HEK293 (cell line): Measurements from ENCODE around the gene SLC3A2.
A peak's percentile ranks its signal among the peaks of the same experiment; 100 is the strongest.
"Not testable (repeated sequence)": the region's sequence is repeated elsewhere in the genome, so short reads cannot be mapped to it uniquely, and the experiment has no call there.

ENCODE experiments used
- CTCF ChIA-PET: fragments of 350-600 bp; formaldehyde crosslinking; extraction: SDS; loops from one replicate; lab custom pipeline; 2021; ENCODE audit warnings: antibody characterized with exemption; lab: Yijun Ruan, JAX
- POLR2A ChIA-PET: fragments of 300-600 bp; formaldehyde crosslinking; extraction: SDS; loops from one replicate; lab custom pipeline; 2020; ENCODE audit warnings: antibody characterized with exemption, inconsistent platforms; lab: Yijun Ruan, JAX
- H3K27ac ChIP-seq: fragments of 200-500 bp; sonication (Bioruptor generic); 2 replicates; pipeline ENCODE4 v1.5.1; 2014; ENCODE audit warnings: low read depth, low read length, control low read depth, inconsistent platforms; ENCODE audit errors: extremely low read depth
- H3K36me3 ChIP-seq, 2 experiments: fragments of 200-500 bp in 1 of 2; sonication (Bioruptor generic) in 1 of 2; 1 replicate in 1 of 2; 2 replicates in 1 of 2; pipeline ENCODE4 v1.5.1; 2014 to 2017; ENCODE audit warnings: inconsistent platforms in 2 of 2, low read length in 2 of 2; ENCODE audit not compliant: control insufficient read depth in 2 of 2, insufficient read depth in 1 of 2
- H3K4me1 ChIP-seq: fragments of 200-500 bp; sonication (Bioruptor generic); 2 replicates; pipeline ENCODE4 v1.5.1; 2014; ENCODE audit warnings: mild to moderate bottlenecking, low read length, inconsistent platforms; ENCODE audit not compliant: control insufficient read depth, insufficient read depth
- H3K4me3 ChIP-seq: 2 replicates; pipeline ENCODE4 v1.5.1; 2011; ENCODE audit warnings: low read depth, mild to moderate bottlenecking, control low read depth, low read length, moderate library complexity
- H3K9me3 ChIP-seq: fragments of 200-500 bp; sonication (Bioruptor generic); 2 replicates; pipeline ENCODE4 v1.5.1; 2014; ENCODE audit warnings: low read depth, low read length, inconsistent platforms; ENCODE audit not compliant: control insufficient read depth, insufficient read depth
- HOXC10 ChIP-seq: sonication (generic); formaldehyde crosslinking; IDR thresholded peaks from 2 replicates; pipeline ENCODE4 v1.8.1; 2023; ENCODE audit warnings: mild to moderate bottlenecking, missing genetic modification reagents
- OSR2 ChIP-seq: fragments of 450-650 bp; formaldehyde crosslinking; IDR thresholded peaks from 2 replicates; pipeline ENCODE4 v1.5.1; 2016; ENCODE audit warnings: missing biosample characterization, missing genetic modification characterization
- SP7 ChIP-seq: fragments of 450-650 bp; formaldehyde crosslinking; IDR thresholded peaks from 2 replicates; pipeline ENCODE4 v1.5.1; 2016; ENCODE audit warnings: missing biosample characterization, missing genetic modification characterization
- ZBTB17 ChIP-seq: fragments of 450-650 bp; formaldehyde crosslinking; IDR thresholded peaks from 2 replicates; pipeline ENCODE4 v1.5.1; 2016; ENCODE audit warnings: missing biosample characterization, missing genetic modification characterization
- ZNF248 ChIP-seq: fragments of 450-650 bp; formaldehyde crosslinking; IDR thresholded peaks from 2 replicates; pipeline ENCODE4 v1.5.1; 2017; ENCODE audit warnings: missing biosample characterization, missing genetic modification characterization
- ZNF335 ChIP-seq: fragments of 450-650 bp; formaldehyde crosslinking; conservative IDR thresholded peaks from 2 replicates; pipeline ENCODE4 v1.5.1; 2016; ENCODE audit warnings: missing biosample characterization, missing genetic modification characterization
- ZNF394 ChIP-seq: fragments of 450-650 bp; formaldehyde crosslinking; IDR thresholded peaks from 2 replicates; pipeline ENCODE4 v1.5.1; 2016; ENCODE audit warnings: missing biosample characterization, missing genetic modification characterization, mild to moderate bottlenecking, moderate library complexity, borderline replicate concordance
- ZNF510 ChIP-seq: fragments of 450-650 bp; formaldehyde crosslinking; IDR thresholded peaks from 2 replicates; pipeline ENCODE4 v1.5.1; 2018; ENCODE audit warnings: mild to moderate bottlenecking, missing genetic modification characterization, missing biosample characterization; ENCODE audit not compliant: insufficient replicate concordance
- ZNF600 ChIP-seq: fragments of 450-650 bp; formaldehyde crosslinking; IDR thresholded peaks from 2 replicates; pipeline ENCODE4 v1.5.1; 2016; ENCODE audit warnings: missing biosample characterization, missing genetic modification characterization
- ZNF629 ChIP-seq: fragments of 450-650 bp; formaldehyde crosslinking; IDR thresholded peaks from 2 replicates; pipeline ENCODE4 v1.5.1; 2017; ENCODE audit warnings: missing biosample characterization, missing genetic modification characterization
- ZNF76 ChIP-seq: fragments of 450-650 bp; formaldehyde crosslinking; IDR thresholded peaks from 2 replicates; pipeline ENCODE4; 2016; ENCODE audit warnings: low read depth, missing biosample characterization, missing genetic modification characterization, borderline replicate concordance
- ZSCAN30 ChIP-seq: fragments of 450-650 bp; IDR thresholded peaks from 2 replicates; pipeline ENCODE4 v1.5.1; 2018; ENCODE audit warnings: missing biosample characterization, mild to moderate bottlenecking, missing genetic modification characterization, moderate library complexity
- TF ChIP-seq, protein P1 (sequence below): IDR thresholded peaks from 2 replicates; pipeline ENCODE4 v1.6.1; 2011; ENCODE audit warnings: mild to moderate bottlenecking, low read depth, low read length, borderline replicate concordance

Gene SLC3A2

DNA sequence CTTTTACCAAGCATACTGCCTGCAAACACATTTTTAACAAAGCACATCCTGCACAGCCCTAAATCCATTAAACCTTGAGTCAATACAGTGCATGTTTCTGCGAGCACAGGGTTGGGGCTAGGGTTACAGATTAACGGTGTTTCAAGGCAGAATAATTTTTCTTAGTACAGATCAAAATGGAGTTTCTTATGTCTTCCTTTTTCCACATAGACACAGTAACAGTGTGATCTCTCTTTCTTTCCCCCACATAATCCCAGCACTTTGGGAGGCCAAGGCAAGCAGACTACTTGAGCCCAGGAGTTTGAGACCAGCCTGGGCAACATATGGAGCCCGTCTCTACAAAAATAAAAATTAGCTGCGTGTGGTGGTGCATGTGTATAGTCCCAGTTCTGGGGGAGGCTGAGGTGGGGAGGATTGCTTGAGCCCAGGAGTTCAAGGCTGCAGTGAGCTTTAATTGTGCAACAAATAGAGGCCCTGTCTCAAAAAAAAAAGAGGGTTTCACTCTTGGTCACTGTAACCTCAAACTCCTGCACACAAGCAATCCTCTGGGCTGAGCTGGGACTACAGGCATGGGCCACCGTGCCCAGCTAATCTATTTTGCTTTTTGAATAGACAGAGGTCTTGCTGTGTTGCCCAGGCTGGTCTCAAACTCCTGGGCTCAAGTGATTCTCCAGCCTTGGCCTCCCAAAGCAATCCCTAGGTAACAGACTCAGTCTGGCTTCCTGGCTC, 19.7 kb upstream of the SLC3A2 start:
- Histone ChIP-seq H3K27ac (peak overlapping the region; percentile 0; the same call in 1 of the 2 replicates), H3K36me3 (peaks cover 0 to 21% of the 10 kb centered on the region in 2 experiments; a peak in 1 of 3 replicates), H3K4me1 (no peaks in the 10 kb centered on the region)

GRCh38 chr11:62861564-62862192, 19.0 kb upstream of the SLC3A2 start:
- POLR2A ChIA-PET, result interaction anchor here (0.6 to 6.2 kb wide), 13 partner anchors 11 to 437 kb away, joined by 3 to 61 read pairs (median 5); partner anchors contain the start of genes C11orf98, CSKMT, HNRNPUL2 and NXF1
- CTCF ChIA-PET, result interaction anchor here (0.5 to 5.2 kb wide), 10 partner anchors 15 to 301 kb away, joined by 3 to 21 read pairs (median 4); partner anchors contain the start of gene ZBTB3
- H3K4me1 ChIP-seq, H3K4me3 ChIP-seq, H3K9me3 ChIP-seq: not testable (repeated sequence)
- Histone ChIP-seq H3K36me3 (peaks cover 0 to 27% of the 10 kb centered on the region in 2 experiments; a peak in 1 of 3 replicates), H3K27ac (peak overlapping the region; percentile 45; the same call in 1 of the 2 replicates)
- TF ChIP-seq OSR2 (tag by site-specific recombination) (0 out of 2 replicates have a peak, but pooled peaks have one; percentile 26), ZNF394 (tag by site-specific recombination) (0 out of 2 replicates have a peak, but pooled peaks have one; percentile 56), ZNF335 (tag by site-specific recombination) (peak; percentile 18; the same call in 1 of the 2 replicates), ZBTB17 (tag by site-specific recombination) (peak; percentile 68), ZNF600 (peak; percentile 71)
- TF ChIP-seq, all 188 proteins: peak for 5; not testable (repeated sequence) for 183

More for the DNA sequence above, 19.7 kb upstream of the SLC3A2 start:
- no peak overlapping the region for H3K4me3 ChIP-seq
- ChIA-PET CTCF (interaction anchor here (0.5 to 5.2 kb wide), 9 partner anchors 16 to 300 kb away, joined by 3 to 21 read pairs (median 4); no protein-coding TSS in a partner anchor), POLR2A (interaction anchor here (0.8 to 6.2 kb wide), 7 partner anchors 11 to 107 kb away, joined by 3 to 61 read pairs (median 8); partner anchors contain the start of genes NXF1, SLC3A2, WDR74 and ZBTB3)
- 0 out of 2 replicates have a peak, but pooled peaks have one; percentile 8 for TF ChIP-seq ZNF76 (tag by site-specific recombination)
- no peak for TF ChIP-seq ZNF248 (tag by site-specific recombination)
- no peaks in the 10 kb centered on the region for H3K9me3 ChIP-seq

- Histone ChIP-seq H3K4me3 (no peak overlapping the region), H3K27ac (no peak overlapping the region), H3K36me3 (peaks cover 0 to 31% of the 10 kb centered on the region in 2 experiments; a peak in 2 of 3 replicates), H3K9me3 (no peaks in the 10 kb centered on the region), H3K4me1 (no peaks in the 10 kb centered on the region)
- TF ChIP-seq ZNF76 (tag by site-specific recombination), result no peak
- TF ChIP-seq, protein P1, sequence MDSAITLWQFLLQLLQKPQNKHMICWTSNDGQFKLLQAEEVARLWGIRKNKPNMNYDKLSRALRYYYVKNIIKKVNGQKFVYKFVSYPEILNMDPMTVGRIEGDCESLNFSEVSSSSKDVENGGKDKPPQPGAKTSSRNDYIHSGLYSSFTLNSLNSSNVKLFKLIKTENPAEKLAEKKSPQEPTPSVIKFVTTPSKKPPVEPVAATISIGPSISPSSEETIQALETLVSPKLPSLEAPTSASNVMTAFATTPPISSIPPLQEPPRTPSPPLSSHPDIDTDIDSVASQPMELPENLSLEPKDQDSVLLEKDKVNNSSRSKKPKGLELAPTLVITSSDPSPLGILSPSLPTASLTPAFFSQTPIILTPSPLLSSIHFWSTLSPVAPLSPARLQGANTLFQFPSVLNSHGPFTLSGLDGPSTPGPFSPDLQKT, result no peak
- no peak for TF ChIP-seq ZNF510 (tag by site-specific recombination)
- no peak for TF ChIP-seq SP7 (tag by site-specific recombination)
- no peak for TF ChIP-seq HOXC10
- no peak for TF ChIP-seq ZSCAN30
- no peak for TF ChIP-seq ZNF629
- ChIA-PET POLR2A (interaction anchor here (0.7 to 6.2 kb wide), 6 partner anchors 8 to 175 kb away, joined by 3 to 61 read pairs (median 5); partner anchors contain the start of genes SLC3A2 and WDR74), CTCF (interaction anchor here (0.8 to 5.2 kb wide), 11 partner anchors 8 to 473 kb away, joined by 3 to 21 read pairs (median 5); partner anchors contain the start of genes SLC3A2 and ZBTB3)
Observed at GRCh38 chr11:62863687-62864335, 16.9 kb upstream of the SLC3A2 start.
